Hippocampal formation (tissue), 2 donors: ENCODE data around the gene COQ10A.
A peak's percentile ranks its signal among the peaks of the same experiment; 100 is the strongest.
"Not testable (repeated sequence)": the region's sequence is repeated elsewhere in the genome, so short reads cannot be mapped to it uniquely, and the experiment has no call there.

Source experiments
- DNase-seq, 2 donors: peaks; one replicate each; lab custom pipeline; 2025; lab: John Stamatoyannopoulos, UW

COQ10A gene

GRCh38 chr12:56243731-56244181, 23.0 kb upstream of the COQ10A start:
- DNase-seq, result no peak

GRCh38 chr12:56244494-56244893, 22.2 kb upstream of the COQ10A start:
- DNase-seq, result no peak

- DNase-seq, result no peak
These were observed 18.8 kb upstream of the COQ10A start for GRCh38 chr12:56247923-56248322.

GRCh38 chr12:56248711-56249110, 18.0 kb upstream of the COQ10A start:
- no peak for DNase-seq

GRCh38 chr12:56252649-56253048, 14.1 kb upstream of the COQ10A start:
- DNase-seq, result no peak

DNA sequence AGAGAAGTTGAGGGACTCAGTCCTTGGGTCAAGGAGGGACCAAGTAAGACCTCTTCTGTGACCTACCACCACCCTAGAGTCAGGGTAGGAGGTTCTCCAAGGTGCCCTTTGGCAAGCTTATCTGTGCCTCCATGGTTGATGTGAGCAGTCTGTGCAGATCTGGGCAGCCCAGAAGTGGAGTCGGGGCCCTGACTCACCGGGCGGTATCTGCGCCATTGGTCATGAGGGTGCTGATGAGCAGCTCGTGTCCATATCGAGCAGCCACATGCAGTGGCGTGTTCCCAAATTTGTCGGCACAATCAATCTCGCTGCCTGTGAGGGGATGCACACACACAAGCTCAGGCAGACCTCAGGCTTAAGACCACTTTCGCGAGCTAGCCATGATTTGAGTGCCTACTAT, 13.7 kb upstream of the COQ10A start:
- no peak for DNase-seq

DNA sequence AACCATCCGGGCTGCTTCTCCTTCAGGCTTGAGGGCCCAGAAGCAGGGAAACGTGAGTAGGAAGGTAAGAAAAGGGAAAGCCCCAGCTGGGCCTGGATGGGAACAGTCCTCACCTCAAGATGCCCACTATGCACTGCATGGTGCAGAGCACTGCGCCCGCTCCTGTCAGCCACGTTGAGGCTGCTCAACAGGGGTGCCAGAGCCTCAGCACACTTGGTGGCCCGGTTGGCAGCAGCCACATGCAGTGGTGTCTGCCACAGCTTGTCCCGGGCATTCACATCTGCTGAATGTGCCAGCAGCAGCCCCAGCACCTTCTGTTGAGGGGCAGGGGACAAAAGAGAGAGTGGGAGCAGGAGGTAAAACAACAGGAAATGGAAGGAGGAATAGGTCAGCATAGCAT, 11.1 kb upstream of the COQ10A start:
- DNase-seq, result no peak

GRCh38 chr12:56256326-56256960, 10.3 kb upstream of the COQ10A start:
- no peak for DNase-seq

DNA sequence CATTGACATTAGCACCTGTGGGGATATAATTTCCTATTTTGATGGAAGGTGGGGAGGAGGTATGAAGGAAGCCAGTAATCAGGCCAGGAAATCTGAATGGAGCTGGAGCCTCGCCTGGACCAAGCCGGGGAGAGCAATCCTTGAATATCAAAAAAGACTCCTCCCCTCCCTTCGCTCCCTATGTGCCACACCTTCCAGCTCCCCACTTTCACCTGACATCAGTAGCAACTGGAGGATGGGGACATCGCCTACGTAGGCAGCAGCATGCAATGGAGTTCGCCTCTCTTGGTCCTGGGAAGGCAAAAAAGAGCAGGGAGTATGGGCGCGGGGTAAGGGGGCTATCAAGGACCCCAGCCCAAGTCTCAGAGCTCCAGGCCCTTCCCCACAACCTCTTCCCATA, 9.7 kb upstream of the COQ10A start:
- DNase-seq, result no peak

- no peak for DNase-seq
These were observed 9.2 kb upstream of the COQ10A start for GRCh38 chr12:56257491-56258067.

GRCh38 chr12:56258068-56258819, 8.5 kb upstream of the COQ10A start, which contains the start of gene ANKRD52:
Gene ANKRD52 (minus strand): TSS chr12:56258384. CDS start chr12:56258269, 115 bp downstream.
- peak; percentile 69 to 76 for DNase-seq

DNA sequence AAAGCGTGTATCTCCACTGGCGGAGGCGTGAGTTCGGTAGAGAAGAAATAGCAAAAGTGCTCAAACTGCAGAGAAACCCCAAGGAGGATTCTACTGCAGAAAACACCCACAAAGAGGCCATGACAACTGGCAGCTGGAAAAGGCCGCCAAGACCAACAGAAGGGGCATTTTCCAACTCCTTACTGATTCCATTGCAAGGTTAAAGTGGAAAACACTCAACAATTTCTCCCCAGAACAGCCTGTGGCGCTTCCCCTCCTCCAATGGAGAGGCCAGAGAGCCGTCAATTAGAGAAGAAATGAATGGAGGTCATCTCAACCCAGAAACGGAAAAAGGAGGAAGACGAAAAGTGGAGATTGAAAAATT, 7.9 kb upstream of the COQ10A start:
- DNase-seq, result no peak

- DNase-seq, result no peak
These were observed 6.4 kb upstream of the COQ10A start for GRCh38 chr12:56260380-56260779.

GRCh38 chr12:56260921-56261320, 5.8 kb upstream of the COQ10A start:
- DNase-seq, result no peak

- DNase-seq, result no peak
These were observed 5.1 kb upstream of the COQ10A start for GRCh38 chr12:56261503-56262232.

DNA sequence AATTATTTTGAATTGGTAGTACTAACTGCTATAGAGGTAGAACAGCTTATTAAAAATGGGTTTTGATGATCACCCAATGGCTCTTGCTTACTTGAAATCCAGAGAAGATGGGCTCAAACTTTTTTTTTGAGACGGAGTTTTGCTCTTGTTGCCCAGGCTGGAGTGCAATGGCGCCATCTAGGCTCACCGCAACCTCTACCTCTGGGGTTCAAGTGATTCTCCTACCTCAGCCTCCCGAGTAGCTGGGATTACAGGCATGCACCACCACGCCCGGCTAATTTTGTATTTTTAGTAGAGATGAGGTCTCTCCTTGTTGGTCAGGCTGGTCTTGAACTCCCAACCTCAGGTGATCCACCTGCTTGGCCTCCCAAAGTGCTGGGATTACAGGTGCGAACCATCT, 3.8 kb upstream of the COQ10A start:
- DNase-seq, result not testable (repeated sequence)

GRCh38 chr12:56266068-56266692, 562 bp upstream of the COQ10A start:
- not testable (repeated sequence) for DNase-seq

DNA sequence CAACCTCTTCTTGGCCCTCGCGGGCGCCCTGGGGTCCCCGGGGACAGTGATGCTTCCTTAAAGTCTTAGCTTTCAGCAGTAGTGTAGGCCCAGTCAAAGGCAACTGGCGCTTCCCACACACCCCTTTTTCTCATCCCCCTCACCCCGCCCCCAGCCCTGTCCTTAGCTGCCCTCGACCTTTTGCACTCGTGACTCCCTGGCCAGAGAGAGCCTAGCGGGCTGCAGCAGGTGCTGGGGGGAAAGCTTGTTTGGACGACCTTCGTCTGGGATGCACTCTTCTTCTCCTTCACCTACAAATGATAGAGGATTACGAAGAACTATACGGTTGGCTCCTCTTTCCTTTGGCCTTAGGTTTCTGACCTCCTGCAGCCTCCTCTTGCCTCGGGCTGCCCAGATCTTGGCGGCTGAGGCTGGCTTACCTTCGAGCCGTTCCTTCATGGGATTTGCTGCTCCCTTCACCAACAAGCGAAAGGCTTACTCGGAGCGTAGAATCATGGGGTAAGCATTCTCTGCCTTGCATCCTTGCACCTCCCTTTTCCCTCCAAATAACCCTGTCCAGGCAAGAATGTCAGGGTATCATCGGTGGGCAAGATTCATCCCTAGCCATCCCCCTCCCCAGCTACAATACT, 815 bp downstream of the COQ10A start:
- DNase-seq, result no peak

DNA sequence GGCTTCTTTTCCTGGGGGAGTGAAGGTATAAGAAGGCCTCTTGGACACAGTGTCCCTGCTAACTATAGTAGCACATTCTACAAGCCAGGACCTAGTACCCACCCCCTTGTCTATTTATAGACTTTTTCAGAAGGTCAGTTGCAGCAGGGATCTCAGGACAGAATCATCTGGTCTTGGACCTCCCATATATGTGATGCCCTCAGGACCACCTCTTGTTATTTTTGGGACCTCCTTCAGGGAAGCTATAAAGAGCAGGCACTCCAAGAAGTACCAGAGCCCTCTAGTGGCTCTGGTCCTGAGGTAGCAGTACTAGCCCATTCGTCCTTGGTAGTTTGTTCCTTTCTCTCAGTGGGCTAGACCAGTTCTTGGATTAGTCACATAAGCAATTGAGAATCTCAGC, 4.3 kb downstream of the COQ10A start:
- DNase-seq, result no peak

DNA sequence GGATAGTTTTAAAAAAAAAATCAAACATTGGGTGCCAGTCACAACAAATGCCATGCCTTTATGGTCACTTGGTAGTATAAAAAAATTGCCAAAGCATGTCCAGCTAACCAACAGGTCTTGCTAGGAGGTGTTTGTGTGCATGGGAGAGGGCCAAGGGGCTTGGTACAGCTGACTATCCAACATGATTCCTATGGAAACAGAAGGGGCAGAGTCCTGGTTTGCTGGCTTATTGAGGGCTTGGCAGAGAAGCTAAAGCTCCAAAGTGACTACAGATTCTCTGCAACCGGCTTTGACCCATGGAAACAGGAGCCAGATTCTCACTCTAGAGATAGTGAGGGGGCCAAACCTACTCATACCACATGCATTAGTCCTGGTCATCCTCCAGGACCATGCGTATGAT, 5.7 kb downstream of the COQ10A start:
- DNase-seq, result not testable (repeated sequence)

DNA sequence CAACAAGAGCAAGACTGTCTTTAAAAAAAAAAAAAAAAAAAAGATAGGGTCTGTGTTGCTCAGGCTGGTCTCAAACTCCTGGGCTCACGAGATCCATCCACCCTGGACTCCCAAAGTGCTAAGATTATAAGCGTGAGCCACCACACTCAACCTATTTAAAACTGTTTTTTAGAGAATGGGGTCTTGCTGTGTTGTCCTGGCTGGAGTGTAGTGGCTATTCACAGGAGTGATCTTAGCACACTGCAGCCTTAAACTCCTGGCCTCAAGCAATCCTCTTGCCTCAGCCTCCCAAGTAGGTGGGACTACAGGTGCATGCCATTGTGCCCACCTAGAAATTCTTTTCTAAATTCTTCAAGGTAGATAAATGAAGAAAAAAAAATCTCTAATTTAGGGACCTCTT, 7.6 kb downstream of the COQ10A start:
- no peak for DNase-seq

GRCh38 chr12:56278905-56279304, 12.2 kb downstream of the COQ10A start:
- DNase-seq, result no peak
